ENCODE measurements around the gene LSM14A. TPM values are rescaled to one million over a fixed set of nuclear protein-coding genes. Genes with fewer than 3 reads are reported as not detected.

The LSM14A gene
- total and polyA plus RNA-seq, 2 of the 13 experiments (the other 11 are each of a cell fraction or from before 2014, with no cell fraction given) = 77.0 to 83.6 TPM

DNA sequence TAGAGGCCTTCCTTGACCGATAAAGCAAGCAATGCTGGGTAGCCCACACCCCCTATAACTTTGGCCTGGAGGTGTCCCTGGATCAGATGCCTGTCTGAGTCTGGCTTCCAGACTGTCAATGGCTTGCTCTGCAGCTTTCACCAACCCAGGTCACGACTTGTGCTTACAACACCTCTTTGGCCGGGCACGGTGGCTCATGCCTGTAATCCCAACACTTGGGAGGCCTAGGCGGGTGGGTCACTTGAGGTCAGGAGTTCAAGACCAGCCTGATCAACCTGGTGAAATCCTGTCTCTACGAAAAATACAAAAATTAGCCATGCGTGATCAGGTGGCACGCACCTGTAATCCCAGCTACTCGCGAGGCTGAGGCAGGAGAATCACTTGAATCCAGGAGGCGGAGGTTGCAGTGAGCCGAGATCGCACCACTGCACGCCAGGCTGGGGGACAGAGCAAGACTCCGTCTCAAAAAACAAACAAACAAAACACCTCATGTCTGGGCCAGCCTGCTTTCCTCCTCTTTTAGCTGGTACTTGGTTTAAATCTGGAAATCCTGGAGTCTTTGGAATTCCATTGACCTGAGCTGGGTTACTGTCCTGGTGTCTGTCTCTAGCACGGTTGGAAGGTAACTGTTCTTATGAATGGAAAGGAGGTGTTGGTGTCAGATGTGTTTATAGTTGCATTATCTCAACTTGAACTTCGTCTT is 71.7 kb downstream of the LSM14A start:
- ChIA-PET CTCF (ENCODE audit: low intra/inter-chr PET ratio, low total read pairs) (no interaction called here), POLR2A (no interaction called here)
- WGBS (ENCODE audit: low lambda C conversion rate) = 83% methylated on average over 12 of the region's 17 CpGs
- BruUV-seq (replicated peaks) = no TSS peak
- Histone ChIP-seq H3K36me3 (replicated peaks in 1 of 2; ENCODE audit: control insufficient read depth in 1 of 2, insufficient read depth in 2 of 2, low read length in 2 of 2) (no peaks in the 10 kb centered on the region), H3K9me3 (ENCODE audit: low read length) (no peaks in the 10 kb centered on the region), H3K79me2 (ENCODE audit: insufficient read depth, low read length) (no peaks in the 10 kb centered on the region), H2AFZ (ENCODE audit: low read length) (no peak overlapping the region), H4K20me1 (ENCODE audit: insufficient read depth, low read length) (no peaks in the 10 kb centered on the region), H3K4me2 (ENCODE audit: low read depth, low read length) (no peak overlapping the region), H3K4me1 (ENCODE audit: insufficient read depth, low read length) (peaks cover 13% of the 10 kb centered on the region), H3K4me3 (replicated peaks in 1 of 3; ENCODE audit: insufficient read depth in 1 of 3, low read depth in 2 of 3, low read length in 3 of 3) (no peak overlapping the region), H3K9ac (ENCODE audit: insufficient read depth, low read depth, low read length) (no peak overlapping the region), H3K27me3 (ENCODE audit: control insufficient read depth in 1 of 2, insufficient read depth in 2 of 2, low read length in 2 of 2) (no peaks in the 10 kb centered on the region), H3K27ac (ENCODE audit: extremely low read length, insufficient read depth, low read length) (no peak overlapping the region)
- in situ Hi-C loops (cut with HindIII; ENCODE audit: extremely low pct_ligation_motif_present, low pct_unique_long_range_greater_than_20kb) (loop anchor here (5.0 kb wide), 1 partner anchor 98 kb away; no protein-coding TSS in a partner anchor), intact Hi-C loops (cut with micrococcal nuclease; ENCODE audit: unreplicated experiment) (no loop called here)
- ATAC-seq = peak; percentile 14
- DNase-seq (ENCODE audit: low spot score) = no peak
- FAIRE-seq = no peak
- no peak for TF ChIP-seq JDP2 (CRISPR knock-in tag; IDR thresholded peaks at IDR 0.05; ENCODE audit: borderline replicate concordance)
- TF ChIP-seq, protein P1, sequence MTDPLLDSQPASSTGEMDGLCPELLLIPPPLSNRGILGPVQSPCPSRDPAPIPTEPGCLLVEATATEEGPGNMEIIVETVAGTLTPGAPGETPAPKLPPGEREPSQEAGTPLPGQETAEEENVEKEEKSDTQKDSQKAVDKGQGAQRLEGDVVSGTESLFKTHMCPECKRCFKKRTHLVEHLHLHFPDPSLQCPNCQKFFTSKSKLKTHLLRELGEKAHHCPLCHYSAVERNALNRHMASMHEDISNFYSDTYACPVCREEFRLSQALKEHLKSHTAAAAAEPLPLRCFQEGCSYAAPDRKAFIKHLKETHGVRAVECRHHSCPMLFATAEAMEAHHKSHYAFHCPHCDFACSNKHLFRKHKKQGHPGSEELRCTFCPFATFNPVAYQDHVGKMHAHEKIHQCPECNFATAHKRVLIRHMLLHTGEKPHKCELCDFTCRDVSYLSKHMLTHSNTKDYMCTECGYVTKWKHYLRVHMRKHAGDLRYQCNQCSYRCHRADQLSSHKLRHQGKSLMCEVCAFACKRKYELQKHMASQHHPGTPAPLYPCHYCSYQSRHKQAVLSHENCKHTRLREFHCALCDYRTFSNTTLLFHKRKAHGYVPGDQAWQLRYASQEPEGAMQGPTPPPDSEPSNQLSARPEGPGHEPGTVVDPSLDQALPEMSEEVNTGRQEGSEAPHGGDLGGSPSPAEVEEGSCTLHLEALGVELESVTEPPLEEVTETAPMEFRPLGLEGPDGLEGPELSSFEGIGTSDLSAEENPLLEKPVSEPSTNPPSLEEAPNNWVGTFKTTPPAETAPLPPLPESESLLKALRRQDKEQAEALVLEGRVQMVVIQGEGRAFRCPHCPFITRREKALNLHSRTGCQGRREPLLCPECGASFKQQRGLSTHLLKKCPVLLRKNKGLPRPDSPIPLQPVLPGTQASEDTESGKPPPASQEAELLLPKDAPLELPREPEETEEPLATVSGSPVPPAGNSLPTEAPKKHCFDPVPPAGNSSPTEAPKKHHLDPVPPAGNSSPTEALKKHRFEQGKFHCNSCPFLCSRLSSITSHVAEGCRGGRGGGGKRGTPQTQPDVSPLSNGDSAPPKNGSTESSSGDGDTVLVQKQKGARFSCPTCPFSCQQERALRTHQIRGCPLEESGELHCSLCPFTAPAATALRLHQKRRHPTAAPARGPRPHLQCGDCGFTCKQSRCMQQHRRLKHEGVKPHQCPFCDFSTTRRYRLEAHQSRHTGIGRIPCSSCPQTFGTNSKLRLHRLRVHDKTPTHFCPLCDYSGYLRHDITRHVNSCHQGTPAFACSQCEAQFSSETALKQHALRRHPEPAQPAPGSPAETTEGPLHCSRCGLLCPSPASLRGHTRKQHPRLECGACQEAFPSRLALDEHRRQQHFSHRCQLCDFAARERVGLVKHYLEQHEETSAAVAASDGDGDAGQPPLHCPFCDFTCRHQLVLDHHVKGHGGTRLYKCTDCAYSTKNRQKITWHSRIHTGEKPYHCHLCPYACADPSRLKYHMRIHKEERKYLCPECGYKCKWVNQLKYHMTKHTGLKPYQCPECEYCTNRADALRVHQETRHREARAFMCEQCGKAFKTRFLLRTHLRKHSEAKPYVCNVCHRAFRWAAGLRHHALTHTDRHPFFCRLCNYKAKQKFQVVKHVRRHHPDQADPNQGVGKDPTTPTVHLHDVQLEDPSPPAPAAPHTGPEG (CRISPR knock-in tag; IDR thresholded peaks at IDR 0.05) = no peak
